ENCODE measurements around the gene KCTD16. TPM values are rescaled to one million over a fixed set of nuclear protein-coding genes. Genes with fewer than 3 reads are reported as not detected.

Gene KCTD16
- total and polyA plus RNA-seq, 8 donors = 0.57 to 6.6 (median 3.2) TPM

- DNase-seq (no peak), ATAC-seq (no peak), FAIRE-seq (no peak)
- no peaks in the 10 kb centered on the region for H3K27me3 ChIP-seq
- no peak overlapping the region for H3K27ac ChIP-seq
- no peaks in the 10 kb centered on the region for H3K4me1 ChIP-seq
- TF ChIP-seq CTCF (IDR thresholded peaks at IDR 0.05) = no peak
- H3K9me3 ChIP-seq = no peaks in the 10 kb centered on the region
- no peak overlapping the region for H3K4me3 ChIP-seq
- intact Hi-C loops (cut with DNase I) = no loop called here
- WGBS, 2 donors = 93 to 98% methylated on average over 2 of the region's 2 CpGs
- no peaks in the 10 kb centered on the region for H3K36me3 ChIP-seq
These were observed 332.4 kb downstream of the KCTD16 start for GRCh38 chr5:144503123-144503522.

- intact Hi-C loops (cut with DNase I) = no loop called here
- TF ChIP-seq CTCF (IDR thresholded peaks at IDR 0.05) = no peak
- WGBS, 2 donors = 48 to 51% methylated on average over 5 of the region's 5 CpGs
- FAIRE-seq = no peak
- H3K27ac ChIP-seq = no peak overlapping the region
- no peak overlapping the region for H3K4me3 ChIP-seq
- DNase-seq = no peak
- no peaks in the 10 kb centered on the region for H3K9me3 ChIP-seq
- ATAC-seq = peak in 2 of 4 donors; percentile 34 to 37
- no peaks in the 10 kb centered on the region for H3K27me3 ChIP-seq
- H3K36me3 ChIP-seq = no peaks in the 10 kb centered on the region
- no peaks in the 10 kb centered on the region for H3K4me1 ChIP-seq
These were observed 334.4 kb downstream of the KCTD16 start for GRCh38 chr5:144504929-144505577.

- peak; percentile 49 to 81 (median 77) for ATAC-seq
- Histone ChIP-seq H3K4me1 (peaks cover 0 to 11% (median 6%) of the 10 kb centered on the region in 3 donors), H3K36me3 (no peaks in the 10 kb centered on the region), H3K27me3 (no peaks in the 10 kb centered on the region), H3K27ac (peak overlapping the region in 3 of 4 donors; percentile 44 to 51 (median 47)), H3K4me3 (peak overlapping the region in 2 of 4 donors; percentile 15 to 22), H3K9me3 (no peaks in the 10 kb centered on the region)
- WGBS, 2 donors = 8 to 10% methylated on average over 10 of the region's 10 CpGs
- FAIRE-seq = no peak
- TF ChIP-seq CTCF (IDR thresholded peaks at IDR 0.05) = no peak
- peak in 4 of 6 donors; percentile 6 to 22 (median 10) for DNase-seq
- intact Hi-C loops (cut with DNase I) = no loop called here
These were observed 340.3 kb downstream of the KCTD16 start for GRCh38 chr5:144510845-144511579.

GRCh38 chr5:144511580-144512072 is 341.0 kb downstream of the KCTD16 start:
- ATAC-seq = peak; percentile 57 to 81 (median 68)
- intact Hi-C loops (cut with DNase I) = no loop called here
- FAIRE-seq = no peak
- peaks cover 0 to 11% (median 6%) of the 10 kb centered on the region in 3 donors for H3K4me1 ChIP-seq
- WGBS, 2 donors = 7 to 12% methylated on average over 4 of the region's 4 CpGs
- peak overlapping the region in 3 of 4 donors; percentile 44 to 51 (median 47) for H3K27ac ChIP-seq
- DNase-seq = no peak
- no peak for TF ChIP-seq CTCF (IDR thresholded peaks at IDR 0.05)
- H3K9me3 ChIP-seq = no peaks in the 10 kb centered on the region
- H3K4me3 ChIP-seq = peak overlapping the region in 2 of 4 donors; percentile 15 to 22
- H3K27me3 ChIP-seq = no peaks in the 10 kb centered on the region
- H3K36me3 ChIP-seq = no peaks in the 10 kb centered on the region
